CD4-positive, alpha-beta T cell (primary cell): ENCODE results near the gene KIF5A. TPM values are rescaled to one million over a fixed set of nuclear protein-coding genes. Genes with fewer than 3 reads are reported as not detected.
A peak's percentile ranks its signal among the peaks of the same experiment; 100 is the strongest.

ENCODE experiments used
- ATAC-seq: fragments of 200-7000 bp; cut with Tn5 transposase; one replicate; pipeline ENCODE4 v1.10.0; 2022; ENCODE audit warnings: mild to moderate bottlenecking; ENCODE audit not compliant: poor library complexity
- CTCF ChIA-PET: fragments of 350-600 bp; sonication (Branson Sonifier 250); formaldehyde crosslinking; loops from one replicate; lab custom pipeline; 2021; ENCODE audit warnings: antibody characterized with exemption, inconsistent platforms; lab: Charles Lee
- POLR2A ChIA-PET: fragments of 350-600 bp; sonication (Branson Sonifier 250); formaldehyde crosslinking; loops from one replicate; lab custom pipeline; 2021; ENCODE audit warnings: antibody characterized with exemption, inconsistent platforms; lab: Charles Lee
- DNase-seq, 14 experiments: peaks; one replicate each; pipeline ENCODE4 v3.0.0-alpha.2; 2013 to 2020; ENCODE audit warnings: mixed read lengths in 2 of 14
- H3K27ac ChIP-seq, 2 donors: one replicate each; pipeline versions ENCODE4 v1.5.1 to v1.7.0; 2013; ENCODE audit warnings: low read length in 2 of 2, low read depth in 1 of 2, mild to moderate bottlenecking in 1 of 2
- H3K27me3 ChIP-seq, 2 experiments: 1 replicate in 1 of 2; 2 replicates in 1 of 2; pipeline versions ENCODE4 v1.6.1 to v1.7.0; 2013; ENCODE audit warnings: low read length in 2 of 2, control low read depth in 1 of 2, mild to moderate bottlenecking in 1 of 2, moderate library complexity in 1 of 2; ENCODE audit not compliant: insufficient read depth in 2 of 2, control insufficient read depth in 1 of 2
- H3K36me3 ChIP-seq: one replicate; pipeline ENCODE4 v1.6.1; 2013; ENCODE audit warnings: low read length, control low read depth; ENCODE audit not compliant: insufficient read depth
- H3K4me1 ChIP-seq: one replicate; pipeline ENCODE4 v1.6.1; 2013; ENCODE audit warnings: low read length, control low read depth; ENCODE audit not compliant: insufficient read depth
- H3K4me3 ChIP-seq: one replicate; pipeline ENCODE4 v1.5.1; 2013; ENCODE audit warnings: mild to moderate bottlenecking, low read length, moderate library complexity
- H3K9me3 ChIP-seq, 2 experiments: 1 replicate in 1 of 2; 2 replicates in 1 of 2; pipeline versions ENCODE4 v1.6.1 to v1.7.0; 2013; ENCODE audit warnings: low read length in 2 of 2, mild to moderate bottlenecking in 2 of 2, control low read depth in 1 of 2, moderate library complexity in 1 of 2; ENCODE audit not compliant: control insufficient read depth in 1 of 2, insufficient read depth in 1 of 2
- H3K27ac Mint-ChIP-seq: one replicate; pipeline ENCODE4 v1.8.0; 2020; ENCODE audit warnings: mixed read lengths
- H3K27me3 Mint-ChIP-seq: one replicate; pipeline ENCODE4 v1.8.0; 2021; ENCODE audit warnings: mixed read lengths
- H3K36me3 Mint-ChIP-seq: one replicate; pipeline ENCODE4 v1.8.0; 2021; ENCODE audit warnings: low read depth, mixed read lengths
- H3K4me1 Mint-ChIP-seq: one replicate; pipeline ENCODE4 v1.8.0; 2021; ENCODE audit warnings: low read depth, mixed read lengths
- H3K4me3 Mint-ChIP-seq: one replicate; pipeline ENCODE4 v1.8.0; 2020; ENCODE audit warnings: mild to moderate bottlenecking, mixed read lengths
- H3K9me3 Mint-ChIP-seq: one replicate; pipeline ENCODE4 v1.8.0; 2020; ENCODE audit warnings: mixed read lengths
- intact Hi-C, 2 experiments: fragments of 100-400 bp; cut with DNase I in 1 of 2; cut with micrococcal nuclease in 1 of 2; formaldehyde crosslinking; loops; one replicate each; pipeline versions ENCODE4 v1.15.1 to v1.9.0; 2023 to 2025; cut with DNase I, micrococcal nuclease
- total RNA-seq, 174 experiments: library from RNA in 2 of 174; stranded (reverse) in 2 of 174; gene quantifications; one replicate each; pipeline ENCODE4 v1.2.3 and lab custom pipeline; 2021 to 2026
- TF ChIP-seq, protein P1 (sequence below): fragments of 200-600 bp; IDR thresholded peaks from one replicate; pipeline ENCODE4 v1.8.0; 2022; ENCODE audit warnings: antibody characterized with exemption, mild to moderate bottlenecking

Gene KIF5A
- total RNA-seq, 2 experiments from 2014 or later, result 0.39 to 0.47 TPM

DNA sequence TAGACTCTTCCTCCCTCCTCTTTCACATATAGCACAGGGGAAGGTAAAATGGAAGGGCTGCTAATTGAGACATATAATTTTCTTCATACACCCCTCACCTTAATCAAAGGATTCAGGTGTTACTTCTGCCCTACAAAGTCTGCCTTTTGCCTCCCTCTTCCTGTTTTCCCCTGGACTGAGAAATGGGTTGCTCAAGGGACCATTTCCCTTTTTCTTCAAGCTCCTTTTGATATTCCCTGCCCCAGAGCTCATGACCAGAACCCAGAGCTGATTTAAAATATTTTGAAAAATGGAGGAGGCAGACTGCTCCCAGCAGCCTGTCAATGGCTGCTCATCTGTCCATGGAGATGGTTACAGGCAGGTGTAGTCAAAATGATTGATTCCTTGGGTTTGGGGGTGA is 34.8 kb downstream of the KIF5A start:
- no peaks in the 10 kb centered on the region for H3K9me3 ChIP-seq
- Mint-ChIP-seq H3K9me3 (no peaks in the 10 kb centered on the region), H3K4me3 (no peak overlapping the region), H3K4me1 (no peaks in the 10 kb centered on the region), H3K27me3 (peaks cover 15% of the 10 kb centered on the region), H3K36me3 (no peaks in the 10 kb centered on the region), H3K27ac (no peak overlapping the region)
- peaks cover 8% of the 10 kb centered on the region for H3K4me1 ChIP-seq
- CTCF ChIA-PET, result no interaction called here
- POLR2A ChIA-PET, result interaction anchor here (0.7 to 1.9 kb wide), 2 partner anchors 36 to 160 kb away, joined by 3 to 7 read pairs; partner anchors contain the start of gene TSPAN31
- H3K27me3 ChIP-seq, result peaks cover 0 to 10% of the 10 kb centered on the region in 2 experiments
- ATAC-seq (no peak), DNase-seq (peak in 1 of 14 experiments; percentile 19)
- no peak overlapping the region for H3K27ac ChIP-seq
- TF ChIP-seq, protein P1, sequence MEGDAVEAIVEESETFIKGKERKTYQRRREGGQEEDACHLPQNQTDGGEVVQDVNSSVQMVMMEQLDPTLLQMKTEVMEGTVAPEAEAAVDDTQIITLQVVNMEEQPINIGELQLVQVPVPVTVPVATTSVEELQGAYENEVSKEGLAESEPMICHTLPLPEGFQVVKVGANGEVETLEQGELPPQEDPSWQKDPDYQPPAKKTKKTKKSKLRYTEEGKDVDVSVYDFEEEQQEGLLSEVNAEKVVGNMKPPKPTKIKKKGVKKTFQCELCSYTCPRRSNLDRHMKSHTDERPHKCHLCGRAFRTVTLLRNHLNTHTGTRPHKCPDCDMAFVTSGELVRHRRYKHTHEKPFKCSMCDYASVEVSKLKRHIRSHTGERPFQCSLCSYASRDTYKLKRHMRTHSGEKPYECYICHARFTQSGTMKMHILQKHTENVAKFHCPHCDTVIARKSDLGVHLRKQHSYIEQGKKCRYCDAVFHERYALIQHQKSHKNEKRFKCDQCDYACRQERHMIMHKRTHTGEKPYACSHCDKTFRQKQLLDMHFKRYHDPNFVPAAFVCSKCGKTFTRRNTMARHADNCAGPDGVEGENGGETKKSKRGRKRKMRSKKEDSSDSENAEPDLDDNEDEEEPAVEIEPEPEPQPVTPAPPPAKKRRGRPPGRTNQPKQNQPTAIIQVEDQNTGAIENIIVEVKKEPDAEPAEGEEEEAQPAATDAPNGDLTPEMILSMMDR, result no peak
- intact Hi-C loops, result loop anchor here in 1 of 2 experiments (5.0 kb wide), 1 partner anchor 323 kb away; no protein-coding TSS in a partner anchor
- no peaks in the 10 kb centered on the region for H3K36me3 ChIP-seq
- no peak overlapping the region for H3K4me3 ChIP-seq

DNA sequence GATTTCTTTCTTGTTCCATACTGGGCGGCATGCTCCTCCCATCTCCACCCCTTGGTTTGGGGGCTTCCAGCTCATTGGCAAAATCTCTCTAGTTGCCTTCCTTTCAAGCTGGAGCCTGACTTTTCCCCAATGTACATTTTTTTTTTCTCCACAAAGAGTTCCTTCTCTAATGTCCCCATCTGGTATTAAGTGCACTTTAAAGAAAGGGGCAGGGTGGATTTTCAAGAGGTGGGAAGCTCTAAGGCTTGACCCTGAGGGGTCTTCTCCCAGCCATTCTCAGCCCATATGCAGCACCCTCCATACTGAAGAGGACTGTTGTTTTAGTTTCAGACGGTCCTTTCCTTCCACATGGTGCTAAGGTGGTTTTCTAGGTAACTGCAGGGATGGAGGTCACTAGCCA is 35.3 kb downstream of the KIF5A start:
- DNase-seq (no peak), ATAC-seq (no peak)
- peaks cover under 1% of the 10 kb centered on the region for H3K4me1 Mint-ChIP-seq
- TF ChIP-seq, protein P1, result no peak
- ChIA-PET CTCF (no interaction called here), POLR2A (interaction anchor here (0.6 to 0.7 kb wide), 2 partner anchors 159 to 160 kb away, joined by 3 to 4 read pairs; partner anchors contain the start of gene TSPAN31)
- H3K27ac ChIP-seq, result no peak overlapping the region
- H3K9me3 ChIP-seq, result no peaks in the 10 kb centered on the region
- H3K36me3 Mint-ChIP-seq, result no peaks in the 10 kb centered on the region
- H3K27me3 ChIP-seq, result peaks cover 0 to 10% of the 10 kb centered on the region in 2 experiments
- peaks cover 15% of the 10 kb centered on the region for H3K27me3 Mint-ChIP-seq
- no peaks in the 10 kb centered on the region for H3K9me3 Mint-ChIP-seq
- no peak overlapping the region for H3K4me3 Mint-ChIP-seq
- intact Hi-C loops, result no loop called here
- peaks cover 10% of the 10 kb centered on the region for H3K4me1 ChIP-seq
- no peaks in the 10 kb centered on the region for H3K36me3 ChIP-seq
- no peak overlapping the region for H3K27ac Mint-ChIP-seq
- H3K4me3 ChIP-seq, result no peak overlapping the region

DNA sequence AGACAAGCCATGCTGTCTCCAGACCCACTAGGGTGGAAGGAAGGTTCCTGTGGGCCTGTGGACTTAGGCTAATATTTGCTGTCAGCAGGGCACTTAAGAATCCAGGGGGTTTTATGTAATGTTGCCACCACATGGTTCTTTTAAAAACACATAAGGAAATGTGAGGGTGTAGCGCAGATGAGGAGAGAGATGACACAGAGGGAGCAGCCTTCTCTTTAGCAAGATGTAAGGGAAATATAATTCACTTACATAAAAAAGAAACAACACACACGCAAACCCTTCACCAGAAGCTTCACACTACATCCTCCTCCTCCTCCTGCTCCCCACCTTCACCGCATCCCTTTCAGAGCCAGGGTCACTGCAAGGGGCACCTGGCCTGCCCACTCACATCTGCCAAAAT is 36.3 kb downstream of the KIF5A start:
- Mint-ChIP-seq H3K4me1 (peaks cover 8% of the 10 kb centered on the region), H3K9me3 (no peaks in the 10 kb centered on the region), H3K27me3 (peaks cover 15% of the 10 kb centered on the region), H3K4me3 (no peak overlapping the region), H3K27ac (no peak overlapping the region), H3K36me3 (no peaks in the 10 kb centered on the region)
- intact Hi-C loops, result no loop called here
- TF ChIP-seq, protein P1, result no peak
- Histone ChIP-seq H3K9me3 (no peaks in the 10 kb centered on the region), H3K4me1 (peaks cover 18% of the 10 kb centered on the region), H3K4me3 (no peak overlapping the region), H3K27ac (no peak overlapping the region), H3K27me3 (peaks cover 0 to 10% of the 10 kb centered on the region in 2 experiments), H3K36me3 (no peaks in the 10 kb centered on the region)
- no peak for DNase-seq
- no peak for ATAC-seq
- ChIA-PET CTCF (no interaction called here), POLR2A (no interaction called here)
